Karpas-422 (cell line): Measurements from ENCODE around the gene LHPP. TPM values are rescaled to one million over a fixed set of nuclear protein-coding genes. Genes with fewer than 3 reads are reported as not detected.
A peak's percentile ranks its signal among the peaks of the same experiment; 100 is the strongest.

ENCODE experiments used
- DNase-seq: peaks from one replicate; pipeline ENCODE4 v3.0.0-alpha.2; 2015
- H2AFZ ChIP-seq: fragments of 200-600 bp; sonication (generic); 2 replicates; pipeline ENCODE4 v1.6.1; 2014; ENCODE audit warnings: antibody characterized with exemption, low read length, mixed read lengths
- H3K27ac ChIP-seq: fragments of 200-600 bp; sonication (generic); 2 replicates; pipeline ENCODE4 v1.5.1; 2014; ENCODE audit warnings: mild to moderate bottlenecking, low read length, moderate library complexity
- H3K27me3 ChIP-seq: fragments of 200-600 bp; sonication (generic); 2 replicates; pipeline ENCODE4 v1.6.1; 2014; ENCODE audit warnings: low read length, mixed read lengths
- H3K36me3 ChIP-seq: fragments of 200-600 bp; sonication (generic); 2 replicates; pipeline ENCODE4 v1.6.1; 2014; ENCODE audit warnings: low read length, mixed read lengths; ENCODE audit not compliant: insufficient read depth
- H3K4me1 ChIP-seq: fragments of 200-600 bp; sonication (generic); 2 replicates; pipeline ENCODE4 v1.6.1; 2014; ENCODE audit warnings: mild to moderate bottlenecking, low read length, mixed read lengths
- H3K4me2 ChIP-seq: fragments of 200-600 bp; sonication (generic); 2 replicates; pipeline ENCODE4 v1.6.1; 2014; ENCODE audit warnings: low read length, low read depth, mild to moderate bottlenecking; ENCODE audit not compliant: poor library complexity, severe bottlenecking
- H3K4me3 ChIP-seq: fragments of 200-600 bp; sonication (generic); 2 replicates; pipeline ENCODE4 v1.5.1; 2014; ENCODE audit warnings: mild to moderate bottlenecking, antibody characterized with exemption, low read length, mixed read lengths
- H3K79me2 ChIP-seq: fragments of 200-600 bp; sonication (generic); 2 replicates; pipeline ENCODE4 v1.6.1; 2014; ENCODE audit warnings: mild to moderate bottlenecking, low read length, mixed read lengths
- H3K9ac ChIP-seq: fragments of 200-600 bp; sonication (generic); 2 replicates; pipeline ENCODE4 v1.6.0; 2014; ENCODE audit warnings: low read length
- H3K9me2 ChIP-seq: fragments of 200-600 bp; sonication (generic), shearing (Covaris generic); replicated peaks from 2 replicates; pipeline ENCODE4 v1.6.0; 2014; ENCODE audit warnings: mild to moderate bottlenecking, low read length, moderate library complexity; ENCODE audit not compliant: insufficient read depth
- H3K9me3 ChIP-seq: fragments of 300-700, 200-600 bp; sonication (generic); 2 replicates; pipeline ENCODE4 v1.6.1; 2014; ENCODE audit warnings: low read length, mixed read lengths
- H4K20me1 ChIP-seq: fragments of 200-600 bp; sonication (generic); 2 replicates; pipeline ENCODE4 v1.6.1; 2014; ENCODE audit warnings: mild to moderate bottlenecking, antibody characterized with exemption, low read length, low read depth; ENCODE audit not compliant: insufficient read depth
- total RNA-seq: library from RNA; depleted of rRNA; stranded (reverse); fragments of >200 nt; shearing (Covaris generic); gene quantifications from 2 replicates; pipeline ENCODE4 v1.2.3, GENCODE V29; 2014; ENCODE audit warnings: low replicate concordance

Gene LHPP
- total RNA-seq, 1 experiment from 2014 or later: 57.2 TPM

- H3K36me3 ChIP-seq: no peaks in the 10 kb centered on the region
- H3K79me2 ChIP-seq: 0 out of 2 replicates have a peak, but pooled peaks cover 4% of the 10 kb centered on the region
- H3K27ac ChIP-seq: no peak overlapping the region
- DNase-seq: no peak
- H3K9me3 ChIP-seq: no peaks in the 10 kb centered on the region
- peaks cover 4% of the 10 kb centered on the region; the same call in 1 of the 2 replicates for H4K20me1 ChIP-seq
- no peaks in the 10 kb centered on the region for H3K27me3 ChIP-seq
- H3K4me1 ChIP-seq: peaks cover 18% of the 10 kb centered on the region
- no peak overlapping the region for H2AFZ ChIP-seq
- no peaks in the 10 kb centered on the region for H3K9me2 ChIP-seq
- H3K4me3 ChIP-seq: no peak overlapping the region
- H3K4me2 ChIP-seq: no peak overlapping the region
- H3K9ac ChIP-seq: no peak overlapping the region
Measured at GRCh38 chr10:124478515-124478914, 16.9 kb downstream of the LHPP start.

GRCh38 chr10:124480860-124481259 is 19.2 kb downstream of the LHPP start:
- Histone ChIP-seq H4K20me1 (peaks cover 4% of the 10 kb centered on the region; the same call in 1 of the 2 replicates), H3K9ac (no peak overlapping the region), H3K36me3 (no peaks in the 10 kb centered on the region), H3K4me2 (no peak overlapping the region), H3K4me3 (no peak overlapping the region), H3K27me3 (no peaks in the 10 kb centered on the region), H3K79me2 (0 out of 2 replicates have a peak, but pooled peaks cover 4% of the 10 kb centered on the region), H3K27ac (no peak overlapping the region), H3K9me2 (no peaks in the 10 kb centered on the region), H3K4me1 (peaks cover 18% of the 10 kb centered on the region), H2AFZ (no peak overlapping the region), H3K9me3 (no peaks in the 10 kb centered on the region)
- no peak for DNase-seq

GRCh38 chr10:124481717-124482116 is 20.1 kb downstream of the LHPP start:
- H4K20me1 ChIP-seq: peaks cover 4% of the 10 kb centered on the region; the same call in 1 of the 2 replicates
- H3K4me2 ChIP-seq: no peak overlapping the region
- peak overlapping the region; percentile 5; the same call in 1 of the 2 replicates for H3K27ac ChIP-seq
- peaks cover 18% of the 10 kb centered on the region for H3K4me1 ChIP-seq
- 0 out of 2 replicates have a peak, but pooled peaks cover 4% of the 10 kb centered on the region for H3K79me2 ChIP-seq
- no peak overlapping the region for H3K9ac ChIP-seq
- no peak for DNase-seq
- peaks cover 5% of the 10 kb centered on the region for H3K36me3 ChIP-seq
- H3K4me3 ChIP-seq: no peak overlapping the region
- no peak overlapping the region for H2AFZ ChIP-seq
- H3K27me3 ChIP-seq: no peaks in the 10 kb centered on the region
- H3K9me3 ChIP-seq: peaks cover 4% of the 10 kb centered on the region
- H3K9me2 ChIP-seq: no peaks in the 10 kb centered on the region

- Histone ChIP-seq H3K4me1 (peaks cover 18% of the 10 kb centered on the region), H3K9me2 (no peaks in the 10 kb centered on the region), H3K4me2 (no peak overlapping the region), H3K9me3 (peaks cover 6% of the 10 kb centered on the region), H2AFZ (no peak overlapping the region), H3K27me3 (no peaks in the 10 kb centered on the region), H3K79me2 (0 out of 2 replicates have a peak, but pooled peaks cover 4% of the 10 kb centered on the region), H3K4me3 (no peak overlapping the region), H3K9ac (no peak overlapping the region), H3K36me3 (peaks cover 10% of the 10 kb centered on the region), H4K20me1 (peaks cover 4% of the 10 kb centered on the region; the same call in 1 of the 2 replicates), H3K27ac (peak overlapping the region; percentile 5; the same call in 1 of the 2 replicates)
- DNase-seq: no peak
Measured at GRCh38 chr10:124482236-124482800, 20.7 kb downstream of the LHPP start.

GRCh38 chr10:124482876-124483275 is 21.3 kb downstream of the LHPP start:
- Histone ChIP-seq H3K4me2 (no peak overlapping the region), H4K20me1 (no peaks in the 10 kb centered on the region), H3K9ac (no peak overlapping the region), H3K4me3 (no peak overlapping the region), H3K36me3 (peaks cover 10% of the 10 kb centered on the region), H3K9me2 (no peaks in the 10 kb centered on the region), H3K79me2 (no peaks in the 10 kb centered on the region), H2AFZ (no peak overlapping the region), H3K27me3 (no peaks in the 10 kb centered on the region), H3K9me3 (peaks cover 6% of the 10 kb centered on the region), H3K4me1 (peaks cover 18% of the 10 kb centered on the region), H3K27ac (no peak overlapping the region)
- DNase-seq: no peak

GRCh38 chr10:124484031-124484430 is 22.4 kb downstream of the LHPP start:
- Histone ChIP-seq H3K9me3 (peaks cover 6% of the 10 kb centered on the region), H3K36me3 (peaks cover 10% of the 10 kb centered on the region), H3K4me2 (no peak overlapping the region), H3K27me3 (no peaks in the 10 kb centered on the region), H3K4me3 (no peak overlapping the region), H3K9me2 (no peaks in the 10 kb centered on the region), H3K4me1 (peaks cover 23% of the 10 kb centered on the region), H3K79me2 (no peaks in the 10 kb centered on the region), H4K20me1 (no peaks in the 10 kb centered on the region), H3K9ac (no peak overlapping the region), H2AFZ (no peak overlapping the region), H3K27ac (no peak overlapping the region)
- DNase-seq: no peak

GRCh38 chr10:124484661-124485060 is 23.0 kb downstream of the LHPP start:
- Histone ChIP-seq H3K4me2 (no peak overlapping the region), H3K9me3 (peaks cover 6% of the 10 kb centered on the region), H3K9me2 (no peaks in the 10 kb centered on the region), H3K79me2 (no peaks in the 10 kb centered on the region), H4K20me1 (no peaks in the 10 kb centered on the region), H3K9ac (no peak overlapping the region), H3K4me1 (peaks cover 18% of the 10 kb centered on the region), H3K27me3 (no peaks in the 10 kb centered on the region), H3K36me3 (peaks cover 10% of the 10 kb centered on the region), H2AFZ (no peak overlapping the region), H3K4me3 (no peak overlapping the region), H3K27ac (no peak overlapping the region)
- no peak for DNase-seq

- H3K27me3 ChIP-seq: no peaks in the 10 kb centered on the region
- no peak overlapping the region for H3K27ac ChIP-seq
- DNase-seq: no peak
- H3K4me1 ChIP-seq: peaks cover 9% of the 10 kb centered on the region
- no peak overlapping the region for H3K4me3 ChIP-seq
- H2AFZ ChIP-seq: no peak overlapping the region
- no peaks in the 10 kb centered on the region for H4K20me1 ChIP-seq
- no peaks in the 10 kb centered on the region for H3K79me2 ChIP-seq
- H3K36me3 ChIP-seq: peaks cover 10% of the 10 kb centered on the region
- no peaks in the 10 kb centered on the region for H3K9me2 ChIP-seq
- H3K9ac ChIP-seq: no peak overlapping the region
- no peak overlapping the region for H3K4me2 ChIP-seq
- H3K9me3 ChIP-seq: peaks cover 6% of the 10 kb centered on the region
Measured at GRCh38 chr10:124486635-124487034, 25.0 kb downstream of the LHPP start.
